GM10847 (cell line): ENCODE results near the gene FANCC.

Experiments
- POLR2A ChIP-seq: IDR thresholded peaks from 2 replicates; pipeline ENCODE4 v1.6.1; 2011; ENCODE audit not compliant: insufficient read length; ENCODE audit errors: extremely low read depth

Gene FANCC

DNA sequence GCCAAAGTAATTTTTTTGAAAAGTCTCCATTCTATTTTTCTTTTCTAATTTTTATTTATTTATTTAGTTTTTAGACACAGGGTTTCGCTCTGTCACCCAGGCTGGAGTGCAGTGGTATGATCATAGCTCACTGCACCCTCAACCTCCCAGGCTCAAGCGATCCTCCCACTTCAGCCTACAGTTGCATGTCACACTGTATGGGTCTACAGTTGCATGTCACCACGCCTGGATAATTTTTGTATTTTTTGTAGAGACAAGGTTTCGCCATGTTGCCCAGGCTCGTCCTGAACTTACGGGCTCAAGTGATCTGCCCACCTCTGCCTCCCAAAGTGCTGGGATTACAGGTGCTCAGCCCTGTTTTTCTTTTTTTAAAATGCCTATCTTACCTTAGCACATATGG, 10.7 kb downstream of the FANCC start:
- TF ChIP-seq POLR2A, result no peak

DNA sequence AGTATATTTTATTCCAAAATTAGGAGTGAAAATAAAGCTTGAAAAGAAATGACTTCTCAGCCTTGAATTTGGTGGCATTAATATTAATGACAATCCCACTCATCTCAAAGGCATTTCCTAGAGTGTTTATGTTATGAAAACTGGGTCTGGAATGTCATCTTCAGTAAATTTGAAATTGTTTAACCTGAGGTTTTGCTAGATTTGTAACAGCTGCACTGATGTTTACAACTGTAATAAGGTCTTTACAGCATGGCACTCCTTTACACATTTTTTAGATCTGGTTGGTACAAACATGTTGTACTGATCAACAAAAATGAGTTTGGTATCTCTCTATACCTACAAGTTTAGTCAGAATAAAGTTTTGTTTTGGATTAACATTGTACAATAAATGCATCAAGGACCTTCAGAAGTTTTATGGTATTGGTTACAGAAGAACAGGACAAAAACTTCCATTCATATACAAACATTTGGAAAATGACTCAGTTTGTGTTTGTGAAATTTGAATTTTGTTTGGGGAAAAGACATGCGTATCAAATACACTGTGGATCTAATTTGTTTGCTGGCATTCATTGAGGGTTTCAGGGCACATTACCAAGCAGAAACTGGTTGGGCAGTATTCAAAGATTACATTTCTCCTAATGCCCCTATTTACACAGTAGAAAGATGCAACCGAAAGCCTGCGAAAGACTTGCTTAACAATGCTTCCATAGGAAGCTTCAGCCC, 11.6 kb downstream of the FANCC start:
- no peak for TF ChIP-seq POLR2A

DNA sequence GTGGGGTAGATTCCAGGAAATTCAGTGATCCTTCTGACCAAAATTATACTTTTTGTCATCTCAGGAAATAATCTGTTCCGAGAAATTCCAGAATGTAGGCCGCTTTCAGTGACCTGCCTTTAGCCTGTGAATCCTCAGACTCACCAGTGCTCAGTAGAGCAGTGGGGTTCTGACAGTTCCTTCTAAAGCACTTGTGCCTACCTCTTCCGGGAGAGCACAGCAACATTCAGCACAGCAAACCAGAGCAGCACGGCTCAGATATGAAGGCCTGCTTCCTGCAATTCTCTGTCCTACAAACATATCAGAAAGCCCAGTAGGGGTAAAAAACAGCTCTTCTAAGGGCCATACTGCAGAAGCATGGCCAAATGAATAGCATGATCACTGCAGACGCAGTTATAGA, 15.0 kb downstream of the FANCC start:
- no peak for TF ChIP-seq POLR2A

- no peak for TF ChIP-seq POLR2A
Measured at GRCh38 chr9:95297760-95298159, 19.7 kb downstream of the FANCC start.

GRCh38 chr9:95297316-95297715, 20.2 kb downstream of the FANCC start:
- no peak for TF ChIP-seq POLR2A

GRCh38 chr9:95296761-95297160, 20.7 kb downstream of the FANCC start:
- TF ChIP-seq POLR2A, result no peak

DNA sequence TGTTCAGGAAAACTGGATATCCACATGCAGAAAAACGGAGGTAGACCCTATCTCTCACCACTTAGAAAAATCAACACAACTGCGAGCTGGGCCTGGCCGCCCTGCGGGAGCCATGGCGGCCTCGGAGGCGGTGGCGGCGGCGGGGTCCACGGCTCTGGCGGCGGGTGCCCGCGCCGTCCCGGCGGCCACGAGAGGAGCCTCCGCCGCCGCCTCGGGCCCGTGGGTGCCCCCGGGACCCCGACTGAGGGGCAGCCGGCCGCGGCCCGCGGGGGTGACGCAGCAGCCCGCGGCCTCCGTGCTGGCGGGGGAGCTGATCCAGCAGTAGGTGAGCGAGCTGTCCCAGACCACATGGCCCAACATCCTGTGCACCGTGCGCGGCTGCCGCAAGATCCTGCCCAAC, 25.3 kb downstream of the FANCC start:
- TF ChIP-seq POLR2A, result no peak

DNA sequence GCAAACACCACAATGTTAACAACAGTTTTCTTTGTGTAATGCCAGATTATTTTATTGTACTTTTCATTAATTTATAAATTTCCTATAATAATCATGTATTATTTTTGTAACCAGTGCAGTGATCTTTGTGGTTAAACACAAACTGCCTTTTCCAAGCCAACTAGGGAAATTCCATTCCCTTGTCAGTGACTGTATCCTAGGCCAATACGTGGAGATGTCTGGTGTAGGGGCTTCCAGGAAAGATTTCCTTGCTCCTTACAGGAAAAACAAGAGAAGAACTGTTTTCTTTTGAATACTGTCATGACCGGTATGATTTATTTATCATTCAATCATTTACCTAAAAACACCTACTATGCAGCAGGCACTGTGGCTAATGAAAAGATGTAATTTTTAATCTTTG, 31.4 kb downstream of the FANCC start:
- TF ChIP-seq POLR2A, result no peak

DNA sequence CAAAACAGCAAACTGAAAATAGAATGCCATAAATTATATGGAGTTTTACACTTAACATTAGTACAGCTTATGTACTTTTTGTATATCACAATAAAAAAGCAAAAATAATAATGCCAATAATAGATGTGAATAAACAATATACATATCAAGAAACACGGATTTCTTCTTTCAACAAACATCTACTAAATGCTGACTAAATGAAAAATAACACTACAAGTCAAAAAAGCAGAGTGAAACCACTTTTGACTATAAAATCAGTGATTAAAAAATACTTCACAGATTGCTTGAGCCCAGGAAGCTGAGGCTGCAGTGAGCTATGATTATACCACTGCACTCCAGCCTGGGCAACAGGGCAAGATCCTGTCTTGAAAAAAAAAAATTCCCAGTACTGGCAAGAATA, 32.2 kb downstream of the FANCC start:
- no peak for TF ChIP-seq POLR2A

GRCh38 chr9:95284162-95285080, 33.1 kb downstream of the FANCC start:
- no peak for TF ChIP-seq POLR2A

GRCh38 chr9:95283673-95284072, 33.8 kb downstream of the FANCC start:
- no peak for TF ChIP-seq POLR2A

DNA sequence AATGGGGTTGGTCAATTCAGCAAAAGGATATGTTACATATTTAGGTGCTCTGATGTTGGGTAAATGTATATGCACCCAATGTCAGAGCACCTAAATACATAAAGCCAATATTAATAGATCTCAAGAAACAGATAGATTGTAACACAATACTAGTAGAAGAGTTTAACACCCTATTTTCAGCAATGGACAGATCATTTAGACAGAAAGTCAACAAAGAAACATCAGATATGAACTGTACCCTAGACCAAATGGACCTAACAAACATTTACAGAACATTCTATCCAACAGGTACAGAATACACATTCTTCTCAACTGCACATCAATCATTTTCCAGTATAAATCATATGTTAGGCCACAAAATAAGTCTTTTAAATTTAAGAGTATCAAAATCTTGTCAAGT, 35.2 kb downstream of the FANCC start:
- TF ChIP-seq POLR2A, result no peak

DNA sequence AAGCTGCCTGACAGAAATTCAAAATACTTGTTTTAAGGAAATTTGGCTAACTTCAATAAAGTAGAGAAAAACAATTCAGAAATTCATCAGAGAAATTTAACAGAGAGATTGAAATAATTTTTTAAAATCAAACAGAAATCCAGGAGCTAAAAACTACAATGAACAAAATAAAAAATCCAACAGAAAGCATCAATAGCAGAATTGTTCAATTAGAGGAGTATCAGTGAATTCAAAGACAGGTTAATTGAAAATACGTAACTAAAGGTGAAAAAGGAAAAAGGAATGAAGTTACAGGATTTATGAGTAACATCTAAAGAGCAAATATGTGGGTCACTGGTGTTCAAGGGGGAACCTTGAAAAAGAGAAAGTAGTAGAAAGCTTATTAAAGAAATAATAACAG, 36.8 kb downstream of the FANCC start:
- no peak for TF ChIP-seq POLR2A

GRCh38 chr9:95277509-95277908, 40.0 kb downstream of the FANCC start:
- no peak for TF ChIP-seq POLR2A

- no peak for TF ChIP-seq POLR2A
Measured at GRCh38 chr9:95276395-95276954, 41.0 kb downstream of the FANCC start.
